HEK293 (cell line): ENCODE measurements around the gene GATAD2A.
A peak's percentile ranks its signal among the peaks of the same experiment; 100 is the strongest.

Experiments
- CTCF ChIA-PET: fragments of 350-600 bp; formaldehyde crosslinking; extraction: SDS; loops from one replicate; lab custom pipeline; 2021; ENCODE audit warnings: antibody characterized with exemption; lab: Yijun Ruan, JAX
- POLR2A ChIA-PET: fragments of 300-600 bp; formaldehyde crosslinking; extraction: SDS; loops from one replicate; lab custom pipeline; 2020; ENCODE audit warnings: antibody characterized with exemption, inconsistent platforms; lab: Yijun Ruan, JAX
- H3K27ac ChIP-seq: fragments of 200-500 bp; sonication (Bioruptor generic); 2 replicates; pipeline ENCODE4 v1.5.1; 2014; ENCODE audit warnings: low read depth, low read length, control low read depth, inconsistent platforms; ENCODE audit errors: extremely low read depth
- H3K36me3 ChIP-seq, 2 experiments: fragments of 200-500 bp in 1 of 2; sonication (Bioruptor generic) in 1 of 2; 1 replicate in 1 of 2; 2 replicates in 1 of 2; pipeline ENCODE4 v1.5.1; 2014 to 2017; ENCODE audit warnings: inconsistent platforms in 2 of 2, low read length in 2 of 2; ENCODE audit not compliant: control insufficient read depth in 2 of 2, insufficient read depth in 1 of 2
- H3K4me1 ChIP-seq: fragments of 200-500 bp; sonication (Bioruptor generic); 2 replicates; pipeline ENCODE4 v1.5.1; 2014; ENCODE audit warnings: mild to moderate bottlenecking, low read length, inconsistent platforms; ENCODE audit not compliant: control insufficient read depth, insufficient read depth
- H3K4me3 ChIP-seq: 2 replicates; pipeline ENCODE4 v1.5.1; 2011; ENCODE audit warnings: low read depth, mild to moderate bottlenecking, control low read depth, low read length, moderate library complexity
- H3K9me3 ChIP-seq: fragments of 200-500 bp; sonication (Bioruptor generic); 2 replicates; pipeline ENCODE4 v1.5.1; 2014; ENCODE audit warnings: low read depth, low read length, inconsistent platforms; ENCODE audit not compliant: control insufficient read depth, insufficient read depth
- KLF16 ChIP-seq: fragments of 450-650 bp; formaldehyde crosslinking; IDR thresholded peaks from 2 replicates; pipeline ENCODE4 v1.5.1; 2017; ENCODE audit warnings: missing biosample characterization, missing genetic modification characterization
- PRDM2 ChIP-seq: fragments of 450-650 bp; formaldehyde crosslinking; IDR thresholded peaks from 2 replicates; pipeline ENCODE4 v1.5.1; 2016; ENCODE audit warnings: missing biosample characterization, missing genetic modification characterization, borderline replicate concordance
- PRDM6 ChIP-seq: fragments of 450-650 bp; formaldehyde crosslinking; IDR thresholded peaks from 2 replicates; pipeline ENCODE4 v1.5.1; 2017; ENCODE audit warnings: missing biosample characterization, missing genetic modification characterization
- ZNF148 ChIP-seq: fragments of 450-650 bp; formaldehyde crosslinking; IDR thresholded peaks from 2 replicates; pipeline ENCODE4 v1.5.0; 2017; ENCODE audit warnings: missing biosample characterization, missing genetic modification characterization, borderline replicate concordance
- ZNF19 ChIP-seq: fragments of 450-650 bp; formaldehyde crosslinking; IDR thresholded peaks from 2 replicates; pipeline ENCODE4; 2016; ENCODE audit warnings: missing biosample characterization, missing genetic modification characterization, low read depth
- ZNF311 ChIP-seq: fragments of 450-650 bp; formaldehyde crosslinking; IDR thresholded peaks from 2 replicates; pipeline ENCODE4 v1.5.1; 2017; ENCODE audit warnings: missing biosample characterization, missing genetic modification characterization, borderline replicate concordance
- ZNF426 ChIP-seq: fragments of 450-650 bp; formaldehyde crosslinking; IDR thresholded peaks from 2 replicates; pipeline ENCODE4 v1.5.1; 2017; ENCODE audit warnings: missing biosample characterization, missing genetic modification characterization, mild to moderate bottlenecking, inconsistent platforms, moderate library complexity
- ZNF544 ChIP-seq: fragments of 450-650 bp; formaldehyde crosslinking; IDR thresholded peaks from 2 replicates; pipeline ENCODE4 v1.5.0; 2017; ENCODE audit warnings: missing biosample characterization, missing genetic modification characterization
- ZNF600 ChIP-seq: fragments of 450-650 bp; formaldehyde crosslinking; IDR thresholded peaks from 2 replicates; pipeline ENCODE4 v1.5.1; 2016; ENCODE audit warnings: missing biosample characterization, missing genetic modification characterization
- ZNF621 ChIP-seq: fragments of 450-650 bp; formaldehyde crosslinking; IDR thresholded peaks from 2 replicates; pipeline ENCODE4 v1.5.1; 2017; ENCODE audit warnings: missing biosample characterization, missing genetic modification characterization
- TF ChIP-seq, protein P1 (sequence below): fragments of 450-650 bp; formaldehyde crosslinking; IDR thresholded peaks from 2 replicates; pipeline ENCODE4 v1.5.1; 2016; ENCODE audit warnings: missing biosample characterization, missing genetic modification characterization

Gene GATAD2A

GRCh38 chr19:19409205-19409604 is 3.7 kb downstream of the GATAD2A start:
- H3K9me3 ChIP-seq, result no peaks in the 10 kb centered on the region
- POLR2A ChIA-PET, result no interaction called here
- no peak overlapping the region for H3K4me3 ChIP-seq
- H3K27ac ChIP-seq, result no peak overlapping the region
- H3K36me3 ChIP-seq, result peaks cover 0 to 4% of the 10 kb centered on the region in 2 experiments; a peak in 1 of 3 replicates
- peaks cover 13% of the 10 kb centered on the region; the same call in 1 of the 2 replicates for H3K4me1 ChIP-seq
- TF ChIP-seq ZNF426 (tag by site-specific recombination), result no peak
- TF ChIP-seq ZNF600 (tag by site-specific recombination), result peak; percentile 54; the same call in 1 of the 2 replicates
- TF ChIP-seq PRDM6, result no peak
- no peak for TF ChIP-seq PRDM2
- CTCF ChIA-PET, result no interaction called here

GRCh38 chr19:19409631-19410030 is 4.2 kb downstream of the GATAD2A start:
- H3K4me3 ChIP-seq, result no peak overlapping the region
- H3K4me1 ChIP-seq, result peaks cover 13% of the 10 kb centered on the region; the same call in 1 of the 2 replicates
- H3K36me3 ChIP-seq, result peaks cover 0 to 4% of the 10 kb centered on the region in 2 experiments; a peak in 2 of 3 replicates
- no peaks in the 10 kb centered on the region for H3K9me3 ChIP-seq
- ChIA-PET CTCF (interaction anchor here (1.3 to 2.4 kb wide), 2 partner anchors 70 to 81 kb away, joined by 3 to 10 read pairs; no protein-coding TSS in a partner anchor), POLR2A (no interaction called here)
- H3K27ac ChIP-seq, result no peak overlapping the region
- no peak for TF ChIP-seq ZNF544 (tag by site-specific recombination)
- TF ChIP-seq ZNF19 (tag by site-specific recombination), result no peak
- TF ChIP-seq, protein P1, sequence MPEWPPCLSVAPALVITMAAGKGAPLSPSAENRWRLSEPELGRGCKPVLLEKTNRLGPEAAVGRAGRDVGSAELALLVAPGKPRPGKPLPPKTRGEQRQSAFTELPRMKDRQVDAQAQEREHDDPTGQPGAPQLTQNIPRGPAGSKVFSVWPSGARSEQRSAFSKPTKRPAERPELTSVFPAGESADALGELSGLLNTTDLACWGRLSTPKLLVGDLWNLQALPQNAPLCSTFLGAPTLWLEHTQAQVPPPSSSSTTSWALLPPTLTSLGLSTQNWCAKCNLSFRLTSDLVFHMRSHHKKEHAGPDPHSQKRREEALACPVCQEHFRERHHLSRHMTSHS (tag by site-specific recombination), result no peak
- no peak for TF ChIP-seq KLF16 (tag by site-specific recombination)
- no peak for TF ChIP-seq ZNF311 (tag by site-specific recombination)
- no peak for TF ChIP-seq ZNF621 (tag by site-specific recombination)
- TF ChIP-seq ZNF148 (tag by site-specific recombination), result no peak
- TF ChIP-seq ZNF426 (tag by site-specific recombination), result no peak
